Skeletal muscle tissue (tissue), 4 donors: Measurements from ENCODE around the gene RPS19BP1. TPM values are rescaled to one million over a fixed set of nuclear protein-coding genes. Genes with fewer than 3 reads are reported as not detected.

Experiments
- H3K27ac ChIP-seq: one replicate; pipeline ENCODE4 v1.7.0; 2013; ENCODE audit warnings: mild to moderate bottlenecking, low read depth, low read length, inconsistent platforms
- H3K27me3 ChIP-seq, 3 donors: one replicate each; pipeline ENCODE4 v1.7.0; 2013; ENCODE audit warnings: low read length in 3 of 3; ENCODE audit not compliant: control insufficient read depth in 3 of 3, insufficient read depth in 3 of 3
- H3K36me3 ChIP-seq, 3 donors: one replicate each; pipeline ENCODE4 v1.7.0; 2013; ENCODE audit warnings: low read length in 3 of 3; ENCODE audit not compliant: control insufficient read depth in 3 of 3, insufficient read depth in 3 of 3
- H3K4me1 ChIP-seq, 3 donors: one replicate each; pipeline ENCODE4 v1.7.0; 2013; ENCODE audit warnings: low read length in 3 of 3, mild to moderate bottlenecking in 3 of 3; ENCODE audit not compliant: control insufficient read depth in 3 of 3, insufficient read depth in 3 of 3
- H3K4me3 ChIP-seq, 3 donors: one replicate each; pipeline ENCODE4 v1.7.0; 2013; ENCODE audit warnings: low read length in 3 of 3
- H3K9ac ChIP-seq, 3 donors: one replicate each; pipeline ENCODE4 v1.7.0; 2013; ENCODE audit warnings: low read length in 3 of 3, mild to moderate bottlenecking in 3 of 3, moderate library complexity in 2 of 3, low read depth in 1 of 3
- H3K9me3 ChIP-seq, 3 donors: one replicate each; pipeline ENCODE4 v1.7.0; 2013; ENCODE audit warnings: low read length in 3 of 3; ENCODE audit not compliant: control insufficient read depth in 3 of 3
- total RNA-seq: library from RNA; depleted of rRNA; stranded (reverse); fragments of >200 nt; gene quantifications from one replicate; pipeline ENCODE4 v1.2.3, GENCODE V29; 2014
- donor health status: Osteomylitis.

RPS19BP1 gene
- total RNA-seq, 1 donor from 2014 or later: 27.7 TPM

DNA sequence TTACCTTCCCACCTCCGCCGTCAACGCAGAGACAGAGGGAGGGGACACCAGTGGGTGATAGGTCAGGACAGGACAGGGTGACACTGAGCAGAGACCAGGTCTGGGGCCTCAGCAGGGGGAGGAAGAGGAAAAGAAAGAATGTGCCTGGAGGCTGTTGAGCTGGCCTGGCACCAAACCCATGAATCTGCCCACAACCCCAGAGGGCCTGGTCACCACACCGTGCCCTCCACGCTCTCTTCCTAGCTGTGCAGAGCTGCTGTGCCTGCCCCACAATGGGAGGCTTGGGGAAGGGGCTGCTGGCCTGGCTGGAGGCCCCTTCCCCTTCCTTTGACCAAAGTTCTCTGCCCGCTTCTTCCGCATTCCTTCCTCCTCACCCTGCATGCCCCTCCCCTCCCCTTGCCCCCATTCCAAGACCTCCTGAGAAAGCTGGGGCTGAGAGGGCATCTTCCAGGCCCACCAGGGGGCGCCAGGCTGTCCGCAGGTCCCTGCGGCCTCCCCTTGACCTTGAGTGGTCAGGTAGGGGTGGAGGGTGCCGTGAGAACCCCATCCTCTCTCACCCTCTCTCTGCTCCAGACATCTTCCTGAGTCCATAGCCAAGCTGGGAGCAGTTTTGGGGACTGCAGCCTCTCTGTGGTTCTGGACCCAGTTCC is 27.0 kb upstream of the RPS19BP1 start:
- Histone ChIP-seq H3K4me3 (no peak overlapping the region), H3K27ac (no peak overlapping the region), H3K36me3 (no peaks in the 10 kb centered on the region), H3K27me3 (peaks cover 54 to 83% (median 54%) of the 10 kb centered on the region in 3 donors), H3K4me1 (peaks cover 0 to 2% (median 0%) of the 10 kb centered on the region in 3 donors), H3K9me3 (no peaks in the 10 kb centered on the region), H3K9ac (no peak overlapping the region)

DNA sequence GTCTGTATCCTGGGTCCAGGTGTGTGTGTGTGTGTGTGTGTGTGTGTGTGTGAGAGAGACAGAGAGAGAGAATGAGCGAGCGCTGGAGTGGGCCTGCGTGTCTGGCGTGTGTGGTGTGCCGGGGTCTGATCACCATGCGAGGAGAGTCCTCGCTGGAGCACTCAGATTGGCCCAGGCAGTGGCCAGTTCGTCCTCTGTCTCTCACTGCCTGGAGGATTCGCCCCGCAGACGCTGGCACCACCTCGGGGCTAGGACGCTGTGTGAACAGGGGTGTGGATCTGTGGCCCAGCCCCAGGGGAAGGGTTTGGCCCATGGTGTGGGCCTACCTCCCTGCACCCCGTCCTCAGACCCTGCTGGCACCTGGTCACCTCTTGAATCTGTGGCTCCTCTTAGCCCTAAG is 26.4 kb upstream of the RPS19BP1 start:
- H3K4me3 ChIP-seq: no peak overlapping the region
- H3K27me3 ChIP-seq: peaks cover 48 to 77% (median 52%) of the 10 kb centered on the region in 3 donors
- no peaks in the 10 kb centered on the region for H3K36me3 ChIP-seq
- no peak overlapping the region for H3K9ac ChIP-seq
- H3K4me1 ChIP-seq: peaks cover 0 to 2% (median 0%) of the 10 kb centered on the region in 3 donors
- no peaks in the 10 kb centered on the region for H3K9me3 ChIP-seq
- H3K27ac ChIP-seq: no peak overlapping the region

DNA sequence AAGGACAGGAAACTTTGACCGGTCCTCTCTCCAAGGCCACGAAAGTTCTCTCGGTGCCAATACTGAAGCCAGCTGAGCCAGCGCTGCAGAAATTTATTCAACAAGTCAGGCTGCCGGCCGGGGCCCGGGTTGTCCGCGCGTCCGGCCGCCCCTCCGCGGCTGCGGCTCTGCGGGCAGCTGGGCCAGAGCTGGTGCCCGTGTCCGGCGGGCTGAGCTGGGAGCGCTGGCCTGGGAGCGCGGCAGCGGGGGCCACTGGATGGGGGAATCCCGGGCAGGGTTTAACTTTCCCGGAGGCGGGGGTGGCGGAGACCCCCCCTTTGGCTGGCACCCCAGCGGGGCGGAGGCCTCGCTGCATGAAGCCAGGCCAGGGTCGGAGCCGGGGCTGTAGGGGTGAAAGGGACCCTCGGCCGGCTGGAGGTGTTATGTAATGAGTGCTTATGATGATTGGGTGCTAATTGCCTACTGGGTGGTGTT is 25.7 kb upstream of the RPS19BP1 start:
- Histone ChIP-seq H3K27ac (no peak overlapping the region), H3K36me3 (no peaks in the 10 kb centered on the region), H3K4me3 (no peak overlapping the region), H3K9me3 (no peaks in the 10 kb centered on the region), H3K27me3 (peaks cover 42 to 71% (median 52%) of the 10 kb centered on the region in 3 donors), H3K9ac (no peak overlapping the region), H3K4me1 (peaks cover 0 to 2% (median 0%) of the 10 kb centered on the region in 3 donors)

DNA sequence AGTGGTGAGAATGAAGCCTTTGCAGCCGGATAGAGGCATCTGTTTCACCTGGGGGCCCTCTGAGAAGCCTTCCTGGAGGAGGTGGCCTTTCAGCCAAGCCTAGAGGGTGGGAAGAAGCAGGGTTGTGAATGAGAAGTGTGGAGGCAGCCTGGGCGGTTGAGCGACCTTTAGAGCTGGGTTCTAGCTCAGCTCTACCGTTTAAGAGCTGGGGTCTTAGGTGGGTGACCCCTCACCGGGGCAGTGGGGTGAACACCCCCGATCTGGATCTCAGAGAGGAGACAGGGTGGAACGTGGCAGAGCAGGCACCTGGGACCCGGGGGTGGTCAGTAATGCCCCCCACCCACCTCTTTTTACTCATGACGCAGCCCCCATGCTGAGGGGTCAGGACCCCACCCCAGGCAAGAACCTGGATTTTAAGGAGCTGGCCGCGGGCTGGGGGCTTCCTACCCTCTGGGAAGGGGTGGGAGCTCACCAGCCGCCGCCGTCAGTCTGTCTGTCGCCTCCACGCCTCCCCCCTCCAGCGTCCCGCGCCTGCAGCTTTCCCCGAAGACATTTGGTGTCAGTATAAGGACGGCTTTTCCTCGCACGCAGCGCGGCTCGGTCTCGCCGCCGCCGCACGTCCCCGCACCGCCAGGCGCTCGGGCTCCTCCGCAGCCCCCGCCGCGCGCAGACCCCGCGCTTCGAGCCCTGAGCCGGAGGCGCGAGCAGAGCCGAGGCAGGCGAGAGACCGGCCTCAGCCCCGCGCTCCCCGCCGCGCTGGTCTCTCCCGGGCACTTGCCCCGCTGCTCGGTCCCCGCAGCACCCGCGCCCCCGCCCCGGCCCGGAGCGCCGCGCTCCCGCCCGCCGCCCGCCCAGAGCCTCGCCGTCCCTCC is 24.7 kb upstream of the RPS19BP1 start:
- H3K4me3 ChIP-seq: peak overlapping the region in 1 of 3 donors; percentile 35
- H3K27ac ChIP-seq: no peak overlapping the region
- peaks cover 0 to 2% (median 0%) of the 10 kb centered on the region in 3 donors for H3K4me1 ChIP-seq
- H3K27me3 ChIP-seq: peaks cover 46 to 64% (median 56%) of the 10 kb centered on the region in 3 donors
- H3K9me3 ChIP-seq: no peaks in the 10 kb centered on the region
- H3K36me3 ChIP-seq: no peaks in the 10 kb centered on the region
- no peak overlapping the region for H3K9ac ChIP-seq

DNA sequence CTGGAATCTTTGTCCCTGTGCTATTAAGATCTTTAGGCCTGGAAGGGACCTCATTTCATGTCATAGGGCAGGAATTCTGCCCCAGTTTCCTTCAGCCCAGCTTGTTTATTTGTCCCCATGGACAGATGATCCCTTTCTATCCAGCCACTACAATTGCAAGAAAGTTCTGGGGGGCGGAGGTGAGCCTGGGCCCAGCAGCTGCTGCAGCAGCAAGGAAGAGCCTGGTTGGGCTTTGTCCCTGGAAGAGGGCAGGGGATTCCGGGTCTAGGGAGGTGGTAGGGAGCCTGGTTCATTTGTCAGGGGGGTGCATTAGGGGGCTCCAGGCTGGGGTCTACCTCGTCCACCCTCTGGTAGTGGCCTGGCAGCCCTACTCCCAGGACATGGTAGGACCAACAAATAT is 21.6 kb upstream of the RPS19BP1 start:
- no peaks in the 10 kb centered on the region for H3K9me3 ChIP-seq
- H3K4me1 ChIP-seq: peaks cover 0 to 2% (median 0%) of the 10 kb centered on the region in 3 donors
- no peak overlapping the region for H3K9ac ChIP-seq

DNA sequence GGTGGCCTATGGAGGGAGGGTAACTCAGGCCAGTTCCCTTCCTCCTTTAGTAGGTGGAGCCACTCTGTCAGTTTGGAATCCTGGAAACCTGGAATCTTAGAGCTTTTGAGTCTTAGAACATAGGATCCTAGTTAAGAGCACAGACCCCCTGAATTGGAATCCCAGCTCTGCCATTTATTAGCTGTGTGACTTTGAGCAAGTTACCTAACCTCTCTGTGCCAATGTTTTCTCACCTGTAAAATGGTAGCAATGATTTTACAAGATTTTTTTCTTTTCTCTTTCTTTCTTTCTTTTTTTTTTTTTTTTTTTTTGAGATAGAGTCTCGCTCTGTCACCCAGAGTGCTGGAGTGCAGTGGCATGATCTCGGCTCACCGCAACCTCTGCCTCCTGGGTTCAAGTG is 20.9 kb upstream of the RPS19BP1 start:
- H3K27me3 ChIP-seq: peaks cover 41 to 47% (median 43%) of the 10 kb centered on the region in 3 donors
- no peak overlapping the region for H3K4me3 ChIP-seq
- no peaks in the 10 kb centered on the region for H3K9me3 ChIP-seq
- H3K9ac ChIP-seq: no peak overlapping the region
- H3K4me1 ChIP-seq: peaks cover 0 to 2% (median 0%) of the 10 kb centered on the region in 3 donors
- H3K36me3 ChIP-seq: no peaks in the 10 kb centered on the region
- no peak overlapping the region for H3K27ac ChIP-seq

More for the DNA sequence above, 21.6 kb upstream of the RPS19BP1 start:
- H3K27ac ChIP-seq: no peak overlapping the region
- H3K4me3 ChIP-seq: no peak overlapping the region
- H3K27me3 ChIP-seq: peaks cover 42 to 51% (median 51%) of the 10 kb centered on the region in 3 donors
- no peaks in the 10 kb centered on the region for H3K36me3 ChIP-seq

DNA sequence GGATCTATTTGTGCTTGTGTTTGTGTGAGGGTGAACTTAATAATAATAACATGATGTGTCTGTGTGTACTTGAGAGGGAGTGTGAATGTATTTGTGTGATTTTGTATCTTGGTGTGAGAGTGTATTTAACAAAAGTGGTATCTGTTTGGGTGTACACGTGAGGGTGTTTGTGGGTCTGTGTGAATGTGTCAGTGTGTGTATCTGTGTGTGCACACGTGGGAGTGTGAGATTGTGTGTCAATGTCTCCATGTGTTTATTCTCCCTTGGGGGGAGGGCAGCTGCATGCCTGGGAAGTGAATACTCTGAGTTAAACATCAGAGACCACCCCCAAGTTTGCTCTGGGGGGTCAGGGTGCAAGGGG is 15.0 kb upstream of the RPS19BP1 start:
- Histone ChIP-seq H3K9me3 (no peaks in the 10 kb centered on the region), H3K27me3 (peaks cover 39 to 55% (median 52%) of the 10 kb centered on the region in 3 donors), H3K9ac (no peak overlapping the region), H3K4me3 (no peak overlapping the region), H3K4me1 (peaks cover 0 to 5% (median 0%) of the 10 kb centered on the region in 3 donors), H3K27ac (no peak overlapping the region), H3K36me3 (no peaks in the 10 kb centered on the region)

DNA sequence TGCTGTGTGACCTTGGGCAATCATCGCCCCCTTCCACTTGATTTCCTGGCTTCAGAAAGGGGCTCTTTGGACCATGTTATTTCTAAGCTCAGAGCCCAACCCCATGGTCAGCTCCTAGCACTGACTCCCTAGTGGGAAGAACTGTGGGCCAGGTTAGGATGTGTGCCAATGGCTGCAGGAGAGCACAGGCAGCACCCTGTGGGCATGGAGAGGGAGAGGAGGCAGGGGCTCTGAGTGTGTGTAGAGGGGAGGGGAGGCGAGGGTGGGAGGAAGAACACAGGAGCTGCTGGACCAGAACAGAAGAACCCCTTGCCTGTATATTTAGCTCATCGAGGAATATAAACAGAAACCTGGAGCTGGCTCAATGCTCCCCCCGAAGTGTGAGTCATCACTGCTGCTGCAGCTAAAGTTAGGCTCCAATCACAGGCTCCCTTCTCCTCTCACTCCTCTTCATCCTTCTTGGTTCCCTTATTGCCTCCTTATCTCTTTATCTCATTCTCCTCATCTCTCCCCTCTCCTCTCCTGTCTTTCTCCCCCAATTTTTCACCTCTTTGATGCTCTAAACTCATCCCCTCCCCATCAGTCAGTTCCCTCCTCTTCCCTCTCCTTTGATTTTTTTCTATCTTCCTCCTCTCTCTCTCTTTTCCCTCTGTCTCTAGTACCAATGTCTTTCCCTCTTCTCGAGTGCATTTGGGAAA is 14.5 kb upstream of the RPS19BP1 start:
- Histone ChIP-seq H3K27me3 (peaks cover 35 to 56% (median 55%) of the 10 kb centered on the region in 3 donors), H3K4me3 (no peak overlapping the region), H3K9ac (no peak overlapping the region), H3K27ac (no peak overlapping the region), H3K9me3 (no peaks in the 10 kb centered on the region), H3K36me3 (no peaks in the 10 kb centered on the region), H3K4me1 (peaks cover 0 to 5% (median 0%) of the 10 kb centered on the region in 3 donors)

DNA sequence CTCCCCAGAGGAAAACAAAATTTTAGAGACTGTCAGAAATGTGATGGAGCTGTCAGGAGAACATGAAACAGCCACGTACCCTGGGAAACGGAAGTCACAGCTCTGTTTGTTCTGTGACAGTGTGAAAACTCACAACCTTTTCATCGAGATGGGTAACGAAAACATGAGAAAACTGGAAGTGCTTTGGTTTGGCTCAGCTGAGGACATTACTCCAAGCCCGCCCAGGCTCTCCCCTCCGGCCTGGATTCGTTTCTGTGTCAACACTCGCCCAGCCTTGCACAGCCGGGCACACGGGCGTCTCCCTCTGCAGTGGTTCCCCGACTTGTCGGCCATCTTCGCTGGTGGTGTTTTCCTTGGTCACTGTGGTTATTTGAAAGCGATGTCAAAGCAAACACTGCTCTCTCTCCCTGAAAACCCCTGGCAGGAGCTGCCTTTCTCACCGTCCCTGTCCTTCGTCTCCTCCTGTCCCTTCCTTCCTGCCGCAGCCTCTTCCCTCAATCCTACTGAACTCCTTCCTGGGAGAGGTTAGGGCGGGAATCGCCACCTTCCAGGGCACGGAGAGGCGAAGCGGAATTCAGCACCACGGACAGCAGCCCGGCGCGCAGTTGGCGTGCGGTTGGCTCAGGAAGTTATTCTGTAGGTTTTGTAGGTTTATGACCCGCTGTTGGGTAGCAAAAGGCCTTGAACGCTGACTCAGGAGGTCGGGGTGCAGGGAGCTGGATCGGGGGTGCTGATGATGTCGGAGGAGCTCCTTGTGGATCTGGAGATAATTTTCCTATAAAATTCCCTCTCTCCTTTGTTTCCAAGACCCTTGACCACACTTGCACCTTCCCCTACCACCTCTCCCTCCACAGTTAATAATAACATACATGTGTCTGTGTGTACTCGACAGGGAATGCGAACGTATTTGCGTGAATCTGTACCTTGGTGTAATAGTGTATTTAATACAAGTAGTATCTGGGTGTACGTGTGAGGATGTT is 13.1 kb upstream of the RPS19BP1 start:
- Histone ChIP-seq H3K27ac (no peak overlapping the region), H3K36me3 (no peaks in the 10 kb centered on the region), H3K9me3 (no peaks in the 10 kb centered on the region), H3K4me3 (no peak overlapping the region), H3K27me3 (peaks cover 34 to 56% (median 56%) of the 10 kb centered on the region in 3 donors), H3K9ac (no peak overlapping the region), H3K4me1 (peaks cover 0 to 5% (median 0%) of the 10 kb centered on the region in 3 donors)
